HCT116 (cell line): ENCODE results near the gene CALR. TPM values are rescaled to one million over a fixed set of nuclear protein-coding genes. Genes with fewer than 3 reads are reported as not detected.

Experiments used
- ATAC-seq: fragments of 200-7000 bp; cut with Tn5 transposase; 2 replicates; pipeline ENCODE4 v1.9.1; 2020; ENCODE audit warnings: mild to moderate bottlenecking, moderate library complexity
- BruUV-seq: library from RNA; stranded (reverse); fragments of 400-500 nt; replicated peaks from 2 replicates; lab custom pipeline; 2021; lab: Mats Ljungman, UMichigan
- CTCF ChIA-PET: fragments of 300-600 bp; sonication (Branson Sonifier 250); formaldehyde crosslinking; loops from one replicate; lab custom pipeline; 2021; ENCODE audit warnings: antibody characterized with exemption; lab: Charles Lee
- POLR2A ChIA-PET: fragments of 300-600, 350-600 bp; sonication (Branson Sonifier 250); formaldehyde crosslinking; loops from one replicate; lab custom pipeline; 2021; ENCODE audit warnings: antibody characterized with exemption; lab: Charles Lee
- RAD21 ChIA-PET, 2 experiments: fragments of 300-600 bp; sonication (Branson Sonifier 250); formaldehyde crosslinking; loops; one replicate each; lab custom pipeline; 2023; ENCODE audit warnings: low total read pairs in 2 of 2; ENCODE audit not compliant: uncharacterized antibody in 2 of 2, unreplicated experiment in 2 of 2, low non-redundant PET in 1 of 2; lab: Charles Lee
- DNase-seq: peaks from one replicate; pipeline ENCODE4 v3.0.0-alpha.2; 2010; ENCODE audit warnings: low read depth, low spot score
- H2AFZ ChIP-seq: fragments of 200-600 bp; shearing (Covaris generic), sonication (generic); 2 replicates; pipeline ENCODE4 v1.6.1; 2017; ENCODE audit warnings: low read depth, mixed run types, mixed read lengths, antibody characterized with exemption, low read length; ENCODE audit not compliant: poor library complexity, severe bottlenecking
- H3K27ac ChIP-seq: 2 replicates; pipeline ENCODE4 v1.5.1; 2012; ENCODE audit warnings: low read depth, low read length
- H3K27me3 ChIP-seq: fragments of 200-600 bp; sonication (generic); 2 replicates; pipeline ENCODE4 v1.6.1; 2016; ENCODE audit warnings: mixed run types, low read length, mixed read lengths; ENCODE audit not compliant: insufficient read depth
- H3K36me3 ChIP-seq, 2 experiments: fragments of 200-500 bp in 1 of 2; fragments of 200-600 bp in 1 of 2; sonication (Bioruptor generic) in 1 of 2; sonication (generic) in 1 of 2; 2 replicates each; pipeline versions ENCODE4 v1.5.1 to v1.6.1; 2014 to 2016; ENCODE audit warnings: low read length in 2 of 2, inconsistent platforms in 1 of 2, mixed read lengths in 1 of 2, mixed run types in 1 of 2; ENCODE audit not compliant: insufficient read depth in 2 of 2, control insufficient read depth in 1 of 2
- H3K4me1 ChIP-seq, 2 experiments: fragments of 200-600 bp in 1 of 2; sonication (generic) in 1 of 2; 2 replicates each; pipeline versions ENCODE4 v1.5.1 to v1.6.1; 2012 to 2017; ENCODE audit warnings: low read length in 2 of 2, inconsistent platforms in 1 of 2, mild to moderate bottlenecking in 1 of 2, mixed read lengths in 1 of 2, mixed run types in 1 of 2, moderate library complexity in 1 of 2; ENCODE audit not compliant: insufficient read depth in 2 of 2, control insufficient read depth in 1 of 2
- H3K4me2 ChIP-seq: fragments of 200-600 bp; sonication (generic); 2 replicates; pipeline ENCODE4 v1.6.1; 2017; ENCODE audit warnings: mixed run types, low read length, mixed read lengths
- H3K4me3 ChIP-seq, 2 experiments: fragments of 200-600 bp in 1 of 2; sonication (generic) in 1 of 2; replicated peaks in 1 of 2; 2 replicates each; pipeline ENCODE4 v1.5.1; 2011 to 2016; ENCODE audit warnings: low read length in 2 of 2, control low read depth in 1 of 2, low read depth in 1 of 2, mild to moderate bottlenecking in 1 of 2, mixed read lengths in 1 of 2, mixed run types in 1 of 2
- H3K79me2 ChIP-seq: fragments of 200-600 bp; sonication (generic); 2 replicates; pipeline ENCODE4 v1.6.1; 2017; ENCODE audit warnings: mild to moderate bottlenecking, mixed run types, low read length, moderate library complexity, mixed read lengths; ENCODE audit not compliant: insufficient read depth
- H3K9ac ChIP-seq: fragments of 200-600 bp; sonication (generic); 2 replicates; pipeline ENCODE4 v1.6.1; 2016; ENCODE audit warnings: low read length, mixed read lengths
- H3K9me2 ChIP-seq: fragments of 200-600 bp; sonication (generic), shearing (Covaris generic); 2 replicates; pipeline ENCODE4 v1.6.1; 2017; ENCODE audit warnings: mixed run types, mild to moderate bottlenecking, moderate library complexity; ENCODE audit not compliant: insufficient read depth
- H3K9me3 ChIP-seq, 2 experiments: fragments of 200-500 bp in 1 of 2; fragments of 200-600 bp in 1 of 2; sonication (Bioruptor generic) in 1 of 2; sonication (generic) in 1 of 2; 2 replicates each; pipeline ENCODE4 v1.6.1; 2014 to 2017; ENCODE audit warnings: low read length in 2 of 2, mixed read lengths in 2 of 2, inconsistent platforms in 1 of 2, low read depth in 1 of 2, mild to moderate bottlenecking in 1 of 2, mixed run types in 1 of 2, moderate library complexity in 1 of 2; ENCODE audit not compliant: control insufficient read depth in 1 of 2, insufficient read depth in 1 of 2
- H4K20me1 ChIP-seq: fragments of 200-600 bp; sonication (generic), shearing (Covaris generic); 2 replicates; pipeline ENCODE4 v1.6.1; 2017; ENCODE audit warnings: mixed run types, mild to moderate bottlenecking, moderate library complexity; ENCODE audit not compliant: insufficient read depth
- CEBPB ChIP-seq: IDR thresholded peaks from 2 replicates; pipeline ENCODE4 v1.6.1; 2012; ENCODE audit warnings: low read depth
- POLR2A ChIP-seq: IDR thresholded peaks from 2 replicates; pipeline ENCODE4 v1.7.0; 2011; ENCODE audit warnings: borderline replicate concordance; ENCODE audit not compliant: insufficient read depth, insufficient read length; ENCODE audit errors: extremely low read depth
- POLR2AphosphoS5 ChIP-seq: IDR thresholded peaks from 2 replicates; pipeline ENCODE4 v1.6.1; 2011; ENCODE audit warnings: mild to moderate bottlenecking, low read depth, low read length, moderate library complexity
- RAD21 ChIP-seq: IDR thresholded peaks from 2 replicates; pipeline ENCODE4 v1.6.1; 2012; ENCODE audit warnings: low read depth, mild to moderate bottlenecking
- SP1 ChIP-seq: IDR thresholded peaks from 2 replicates; pipeline ENCODE4 v1.6.1; 2012; ENCODE audit warnings: low read depth
- TCF7L2 ChIP-seq: IDR thresholded peaks from 2 replicates; pipeline ENCODE4 v1.7.0; 2011; ENCODE audit warnings: borderline replicate concordance, inconsistent platforms; ENCODE audit not compliant: insufficient read depth, insufficient read length; ENCODE audit errors: extremely low read depth
- ZFX ChIP-seq: fragments of 450-650 bp; IDR thresholded peaks from 2 replicates; pipeline ENCODE4 v1.6.1; 2017
- intact Hi-C: fragments of 100-400 bp; cut with micrococcal nuclease; formaldehyde crosslinking; loops from 2 replicates; pipeline ENCODE4 v1.10.0; 2022
- total RNA-seq: library from RNA; stranded (reverse); gene quantifications from one replicate; pipeline ENCODE4 v1.2.1, GENCODE V29; 2021; ENCODE audit not compliant: unreplicated experiment
- TF ChIP-seq, protein P1 (sequence below), 3 experiments: fragments of 200-600 bp in 1 of 3; sonication (generic) in 1 of 3; IDR thresholded peaks in 2 of 3; conservative IDR thresholded peaks in 1 of 3; 2 replicates each; pipeline ENCODE4 v1.5.1; 2012 to 2017; ENCODE audit warnings: low read depth in 2 of 3, low read length in 2 of 3, antibody characterized with exemption in 1 of 3, borderline replicate concordance in 1 of 3, control low read depth in 1 of 3, mild to moderate bottlenecking in 1 of 3, mixed read lengths in 1 of 3, mixed run types in 1 of 3, moderate library complexity in 1 of 3; ENCODE audit not compliant: insufficient read depth in 1 of 3
- TF ChIP-seq, protein P2 (sequence below): IDR thresholded peaks from 2 replicates; pipeline ENCODE4 v1.6.1; 2012

Gene CALR
- total RNA-seq, 1 experiment from 2014 or later, result 739 TPM

DNA sequence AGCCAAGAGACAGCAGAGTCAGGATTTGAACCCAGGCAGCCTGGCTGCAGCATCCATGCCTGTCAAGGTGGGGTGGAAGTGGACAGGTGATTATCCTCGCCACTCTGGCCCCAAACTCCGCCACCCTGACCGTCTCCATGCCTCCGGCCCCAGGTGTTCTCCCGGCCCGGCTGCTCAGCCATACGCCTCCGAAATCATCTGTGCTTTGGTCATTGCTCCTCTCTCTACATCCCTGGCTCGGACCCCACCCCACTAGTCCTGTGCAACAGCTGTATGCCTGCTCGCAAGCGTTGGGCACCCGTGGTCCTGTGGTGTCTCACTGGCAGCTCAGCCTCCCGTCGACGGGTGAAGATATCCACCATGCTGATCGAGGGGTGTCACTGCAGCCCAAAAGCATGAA is 34.8 kb downstream of the CALR start (continued):
- TF ChIP-seq TCF7L2 (no peak), SP1 (no peak), CEBPB (no peak), POLR2A (no peak), ZFX (no peak), POLR2AphosphoS5 (no peak)
- TF ChIP-seq, protein P1, sequence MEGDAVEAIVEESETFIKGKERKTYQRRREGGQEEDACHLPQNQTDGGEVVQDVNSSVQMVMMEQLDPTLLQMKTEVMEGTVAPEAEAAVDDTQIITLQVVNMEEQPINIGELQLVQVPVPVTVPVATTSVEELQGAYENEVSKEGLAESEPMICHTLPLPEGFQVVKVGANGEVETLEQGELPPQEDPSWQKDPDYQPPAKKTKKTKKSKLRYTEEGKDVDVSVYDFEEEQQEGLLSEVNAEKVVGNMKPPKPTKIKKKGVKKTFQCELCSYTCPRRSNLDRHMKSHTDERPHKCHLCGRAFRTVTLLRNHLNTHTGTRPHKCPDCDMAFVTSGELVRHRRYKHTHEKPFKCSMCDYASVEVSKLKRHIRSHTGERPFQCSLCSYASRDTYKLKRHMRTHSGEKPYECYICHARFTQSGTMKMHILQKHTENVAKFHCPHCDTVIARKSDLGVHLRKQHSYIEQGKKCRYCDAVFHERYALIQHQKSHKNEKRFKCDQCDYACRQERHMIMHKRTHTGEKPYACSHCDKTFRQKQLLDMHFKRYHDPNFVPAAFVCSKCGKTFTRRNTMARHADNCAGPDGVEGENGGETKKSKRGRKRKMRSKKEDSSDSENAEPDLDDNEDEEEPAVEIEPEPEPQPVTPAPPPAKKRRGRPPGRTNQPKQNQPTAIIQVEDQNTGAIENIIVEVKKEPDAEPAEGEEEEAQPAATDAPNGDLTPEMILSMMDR (IDR thresholded peaks at IDR 0.05 in 2 of 3, conservative IDR thresholded peaks at IDR 0.05 in 1 of 3; ENCODE audit: borderline replicate concordance in 1 of 3, insufficient read depth in 1 of 3, low read depth in 2 of 3, low read length in 2 of 3), result no peak

DNA sequence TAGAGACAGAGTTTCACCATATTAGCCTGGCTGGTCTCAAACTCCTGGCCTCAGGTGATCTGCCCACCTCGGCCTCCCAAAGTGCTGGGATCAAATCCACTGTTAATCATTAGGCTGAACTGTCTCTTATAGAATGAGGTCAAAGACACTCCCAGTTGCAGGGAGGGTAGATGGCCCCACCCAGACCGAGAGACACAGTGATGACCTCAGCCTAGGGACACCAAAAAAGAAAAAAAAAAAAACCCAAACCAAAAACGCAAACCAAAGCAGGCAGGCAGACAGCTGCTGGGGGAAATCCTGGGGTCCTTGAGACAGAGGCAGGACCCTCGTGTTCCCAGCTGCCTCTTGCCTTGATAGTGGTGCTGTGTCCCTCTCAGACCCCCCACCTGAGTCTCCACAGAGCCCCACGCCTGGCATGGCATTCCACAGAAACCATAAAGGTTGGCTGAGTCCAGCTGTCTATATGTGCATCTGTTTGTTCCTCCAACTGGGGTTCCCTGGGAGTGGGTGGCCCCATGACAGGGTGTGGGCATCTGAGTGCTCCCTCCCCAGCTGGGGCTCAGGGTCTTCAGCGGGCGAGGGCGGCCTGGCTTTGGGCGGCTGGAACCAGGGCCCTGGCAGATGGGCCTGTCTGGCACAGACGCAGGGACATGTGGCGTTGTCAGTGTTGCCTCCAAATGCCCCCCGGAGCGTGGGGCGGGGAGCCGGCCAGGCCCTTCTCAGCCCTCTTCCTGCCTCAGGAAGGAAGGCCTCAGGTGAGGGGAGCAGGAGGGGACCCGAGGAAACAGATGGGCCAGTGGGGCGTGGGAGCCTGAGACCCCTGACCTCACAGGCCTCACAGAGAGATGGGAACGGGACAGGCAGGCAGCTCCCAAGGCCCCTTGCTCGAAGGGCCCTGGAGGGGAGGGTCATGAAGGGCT is 36.2 kb downstream of the CALR start:
- TF ChIP-seq, protein P2, sequence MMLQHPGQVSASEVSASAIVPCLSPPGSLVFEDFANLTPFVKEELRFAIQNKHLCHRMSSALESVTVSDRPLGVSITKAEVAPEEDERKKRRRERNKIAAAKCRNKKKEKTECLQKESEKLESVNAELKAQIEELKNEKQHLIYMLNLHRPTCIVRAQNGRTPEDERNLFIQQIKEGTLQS, result no peak
- no peak for TF ChIP-seq RAD21
- no TSS peak for BruUV-seq
- H3K9ac ChIP-seq, result no peak overlapping the region
- no peaks in the 10 kb centered on the region for H3K9me3 ChIP-seq
- H3K36me3 ChIP-seq, result no peaks in the 10 kb centered on the region
- H3K79me2 ChIP-seq, result no peaks in the 10 kb centered on the region
- CTCF ChIA-PET, result interaction anchor here (1.2 to 8.0 kb wide), 4 partner anchors 9 to 120 kb away, joined by 3 to 94 read pairs (median 34); no protein-coding TSS in a partner anchor
- POLR2A ChIA-PET, result no interaction called here
- H3K4me2 ChIP-seq, result no peak overlapping the region
- H4K20me1 ChIP-seq, result no peaks in the 10 kb centered on the region
- RAD21 ChIA-PET, result no interaction called here
- intact Hi-C loops, result loop anchor here (5.0 to 10.0 kb wide), 2 partner anchors 363 to 620 kb away; no protein-coding TSS in a partner anchor
- no peaks in the 10 kb centered on the region for H3K27me3 ChIP-seq
- DNase-seq (no peak), ATAC-seq (no peak)
- H3K27ac ChIP-seq, result no peak overlapping the region
- H3K4me3 ChIP-seq, result no peak overlapping the region
- H3K4me1 ChIP-seq, result peaks cover 0 to 15% of the 10 kb centered on the region in 2 experiments; a peak in 2 of 4 replicates
- H3K9me2 ChIP-seq, result no peaks in the 10 kb centered on the region
- H2AFZ ChIP-seq, result no peak overlapping the region
